ENCODE results near the gene TIMP2. TPM values are rescaled to one million over a fixed set of nuclear protein-coding genes. Genes with fewer than 3 reads are reported as not detected.
"Not testable (repeated sequence)": the region's sequence is repeated elsewhere in the genome, so short reads cannot be mapped to it uniquely, and the experiment has no call there.

The TIMP2 gene
- total RNA-seq, 1 donor from 2014 or later: 109 TPM

GRCh38 chr17:78875363-78876093, 49.7 kb downstream of the TIMP2 start:
- DNase-seq (ENCODE audit: low spot score in 2 of 2, unreplicated experiment in 2 of 2): peak in 1 of 2 experiments; percentile 34
- Mint-ChIP-seq H3K4me3 (no peak overlapping the region), H3K4me1 (peaks cover 23% of the 10 kb centered on the region), H3K27me3 (ENCODE audit: low read depth) (no peaks in the 10 kb centered on the region), H3K27ac (peak overlapping the region; percentile 47), H3K9me3 (peaks cover 4% of the 10 kb centered on the region), H3K36me3 (peaks cover 21% of the 10 kb centered on the region)
- no peak for TF ChIP-seq CTCF (IDR thresholded peaks at IDR 0.05; ENCODE audit: unreplicated experiment)

- Mint-ChIP-seq H3K27ac (no peak overlapping the region), H3K4me3 (no peak overlapping the region), H3K36me3 (peaks cover 29% of the 10 kb centered on the region), H3K27me3 (ENCODE audit: low read depth) (no peaks in the 10 kb centered on the region), H3K4me1 (peaks cover 11% of the 10 kb centered on the region), H3K9me3 (peaks cover 4% of the 10 kb centered on the region)
- TF ChIP-seq CTCF (IDR thresholded peaks at IDR 0.05; ENCODE audit: unreplicated experiment): no peak
- DNase-seq (ENCODE audit: low spot score in 2 of 2, unreplicated experiment in 2 of 2): peak in 1 of 2 experiments; percentile 34
Observed at GRCh38 chr17:78873519-78874340, 51.5 kb downstream of the TIMP2 start.

GRCh38 chr17:78872486-78872885, 52.7 kb downstream of the TIMP2 start:
- H3K4me3 Mint-ChIP-seq: no peak overlapping the region
- no peak overlapping the region for H3K27ac Mint-ChIP-seq
- no peak for DNase-seq (ENCODE audit: low spot score in 2 of 2, unreplicated experiment in 2 of 2)
- H3K36me3 Mint-ChIP-seq: peaks cover 33% of the 10 kb centered on the region
- H3K4me1 Mint-ChIP-seq: peaks cover 6% of the 10 kb centered on the region
- no peak for TF ChIP-seq CTCF (IDR thresholded peaks at IDR 0.05; ENCODE audit: unreplicated experiment)
- peaks cover 4% of the 10 kb centered on the region for H3K9me3 Mint-ChIP-seq
- no peaks in the 10 kb centered on the region for H3K27me3 Mint-ChIP-seq (ENCODE audit: low read depth)

- no peak for TF ChIP-seq CTCF (IDR thresholded peaks at IDR 0.05; ENCODE audit: unreplicated experiment)
- H3K36me3 Mint-ChIP-seq: peaks cover 29% of the 10 kb centered on the region
- no peaks in the 10 kb centered on the region for H3K9me3 Mint-ChIP-seq
- DNase-seq (ENCODE audit: low spot score in 2 of 2, unreplicated experiment in 2 of 2): no peak
- no peak overlapping the region for H3K27ac Mint-ChIP-seq
- H3K27me3 Mint-ChIP-seq (ENCODE audit: low read depth): no peaks in the 10 kb centered on the region
- no peaks in the 10 kb centered on the region for H3K4me1 Mint-ChIP-seq
- H3K4me3 Mint-ChIP-seq: no peak overlapping the region
Observed at GRCh38 chr17:78870621-78871020, 54.6 kb downstream of the TIMP2 start.

GRCh38 chr17:78868391-78868790, 56.8 kb downstream of the TIMP2 start:
- no peaks in the 10 kb centered on the region for H3K4me1 Mint-ChIP-seq
- H3K4me3 Mint-ChIP-seq: no peak overlapping the region
- DNase-seq (ENCODE audit: low spot score in 2 of 2, unreplicated experiment in 2 of 2): no peak

GRCh38 chr17:78867046-78867445, 58.1 kb downstream of the TIMP2 start:
- H3K27ac Mint-ChIP-seq; H3K4me1 Mint-ChIP-seq; H3K9me3 Mint-ChIP-seq; H3K4me3 Mint-ChIP-seq; DNase-seq (ENCODE audit: low spot score in 2 of 2, unreplicated experiment in 2 of 2); H3K27me3 Mint-ChIP-seq (ENCODE audit: low read depth): not testable (repeated sequence)
- peaks cover 28% of the 10 kb centered on the region for H3K36me3 Mint-ChIP-seq

More at GRCh38 chr17:78868391-78868790, 56.8 kb downstream of the TIMP2 start:
- peaks cover 25% of the 10 kb centered on the region for H3K36me3 Mint-ChIP-seq
- H3K9me3 Mint-ChIP-seq: no peaks in the 10 kb centered on the region
- TF ChIP-seq CTCF (IDR thresholded peaks at IDR 0.05; ENCODE audit: unreplicated experiment): no peak
- H3K27me3 Mint-ChIP-seq (ENCODE audit: low read depth): no peaks in the 10 kb centered on the region
- H3K27ac Mint-ChIP-seq: no peak overlapping the region
